Activated naive CD8-positive, alpha-beta T cell (primary cell): ENCODE results near the gene APOD.
A peak's percentile ranks its signal among the peaks of the same experiment; 100 is the strongest.
"Not testable (repeated sequence)": the region's sequence is repeated elsewhere in the genome, so short reads cannot be mapped to it uniquely, and the experiment has no call there.

Experiments
- H3K27ac Mint-ChIP-seq: one replicate; pipeline ENCODE4 v1.8.0; 2021; ENCODE audit warnings: mixed read lengths
- H3K27me3 Mint-ChIP-seq: one replicate; pipeline ENCODE4 v1.8.0; 2021; ENCODE audit warnings: mixed read lengths
- H3K36me3 Mint-ChIP-seq: one replicate; pipeline ENCODE4 v1.8.0; 2021; ENCODE audit warnings: mixed read lengths
- H3K4me1 Mint-ChIP-seq: one replicate; pipeline ENCODE4 v1.8.0; 2021; ENCODE audit warnings: low read depth, mixed read lengths
- H3K4me3 Mint-ChIP-seq: one replicate; pipeline ENCODE4 v1.8.0; 2021; ENCODE audit warnings: mild to moderate bottlenecking, mixed read lengths
- H3K9me3 Mint-ChIP-seq: one replicate; pipeline ENCODE4 v1.8.0; 2021; ENCODE audit warnings: low read depth, mixed read lengths

The APOD gene

DNA sequence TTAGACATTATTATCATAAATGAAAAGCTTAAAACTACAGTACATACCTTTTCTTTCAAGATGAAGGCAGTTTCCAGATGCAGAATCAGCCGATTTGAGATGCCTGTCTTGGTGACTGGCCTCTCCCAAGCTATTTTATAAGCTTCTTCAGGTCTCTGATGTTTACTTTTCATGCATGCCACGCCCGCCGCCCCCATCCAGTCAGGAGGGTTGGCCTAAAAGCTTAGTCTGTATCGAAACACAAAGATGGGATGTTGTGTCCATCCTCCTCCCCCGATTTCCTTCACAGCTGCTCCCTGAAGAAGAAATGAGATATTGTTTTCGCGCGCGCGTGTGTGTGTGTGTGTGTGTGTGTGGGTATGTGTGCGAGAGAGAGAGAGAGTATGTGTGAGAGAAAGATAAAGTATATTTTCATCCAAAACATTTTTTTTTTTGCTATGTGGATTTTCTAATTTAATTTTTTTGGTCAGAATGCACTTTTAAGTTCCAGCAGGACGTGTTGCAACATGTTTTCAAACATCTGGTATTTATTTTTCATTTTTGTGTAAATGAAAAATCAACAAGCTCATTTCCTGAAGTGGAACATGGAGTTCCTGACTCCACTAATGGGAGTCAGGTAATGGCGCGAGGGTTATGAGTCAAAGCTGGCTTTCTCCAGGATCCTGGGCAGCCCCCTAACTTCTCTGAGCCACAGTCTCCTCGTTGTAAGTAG lies at the start of gene APOD:
Gene APOD, minus strand, starts transcription at position 110 of the 712 bp plus-strand sequence. CDS start 4,479 bp downstream, outside the sequence.
- H3K4me3 Mint-ChIP-seq, result no peak within 1 kb of the TSS
- no peaks in the 10 kb centered on the region for H3K36me3 Mint-ChIP-seq
- H3K27ac Mint-ChIP-seq, result no peak within 1 kb of the TSS
- H3K9me3 Mint-ChIP-seq, result no peaks in the 10 kb centered on the region
- H3K4me1 Mint-ChIP-seq, result peaks cover 5% of the 10 kb centered on the region
- H3K27me3 Mint-ChIP-seq, result no peaks in the 10 kb centered on the region

DNA sequence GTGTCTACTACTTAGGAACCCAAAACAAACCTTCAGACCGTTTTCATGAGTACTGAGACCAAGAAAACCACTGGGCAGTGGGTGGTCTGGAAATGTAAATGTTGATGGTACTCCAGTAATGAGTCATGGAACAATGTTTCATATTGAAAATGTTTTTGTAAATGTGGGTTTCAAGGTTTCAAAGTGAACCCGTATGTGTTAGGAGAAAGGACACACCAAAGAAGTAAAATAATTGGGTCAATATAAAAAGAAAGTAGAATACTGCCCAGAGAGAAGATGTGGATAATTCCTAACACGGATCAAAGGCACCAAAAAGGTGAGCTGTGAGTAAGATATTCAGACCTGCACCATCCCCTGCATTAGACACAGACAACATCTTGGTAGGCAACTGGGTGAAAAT lies 49.6 kb upstream of the APOD start:
- not testable (repeated sequence) for H3K9me3 Mint-ChIP-seq, H3K36me3 Mint-ChIP-seq, H3K27me3 Mint-ChIP-seq
- Mint-ChIP-seq H3K27ac (peak overlapping the region; percentile 90), H3K4me1 (peaks cover 14% of the 10 kb centered on the region), H3K4me3 (peak overlapping the region; percentile 79)

DNA sequence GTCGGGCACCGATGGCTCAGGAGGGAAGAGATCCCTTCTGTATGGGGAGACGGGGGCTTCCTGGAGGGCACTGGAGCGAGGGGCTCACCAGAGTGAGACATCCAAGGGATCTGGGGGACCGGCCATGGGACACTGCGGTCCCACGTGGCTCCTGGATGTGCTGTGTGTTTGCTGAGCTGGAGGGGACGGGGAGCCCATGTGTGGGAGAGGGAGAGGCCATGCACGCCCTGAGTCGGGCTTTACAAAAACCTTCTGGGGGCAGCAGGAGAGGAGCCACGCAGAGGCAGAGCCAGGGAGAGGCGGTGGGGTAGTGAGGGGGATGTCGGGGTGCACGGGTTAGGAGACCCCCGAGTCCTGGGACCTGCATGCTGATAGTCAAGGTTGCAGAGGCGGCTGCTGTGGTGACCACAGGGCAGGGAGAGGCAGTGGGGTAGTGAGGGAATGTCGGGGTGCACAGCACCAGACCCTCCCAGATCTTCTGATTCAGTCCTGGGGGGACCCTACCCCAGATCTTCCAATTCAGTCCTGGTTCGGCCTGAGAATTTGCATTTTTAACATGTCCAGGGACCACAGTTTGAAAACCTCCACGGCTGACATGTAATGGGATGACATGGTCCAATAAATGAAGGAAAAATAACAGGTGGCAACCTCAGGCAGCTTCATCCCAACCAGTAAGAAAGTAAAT lies 48.9 kb upstream of the APOD start:
- H3K36me3 Mint-ChIP-seq, H3K27me3 Mint-ChIP-seq, H3K9me3 Mint-ChIP-seq: not testable (repeated sequence)
- H3K27ac Mint-ChIP-seq, result peak overlapping the region; percentile 83
- H3K4me1 Mint-ChIP-seq, result peaks cover 14% of the 10 kb centered on the region
- H3K4me3 Mint-ChIP-seq, result peak overlapping the region; percentile 60

DNA sequence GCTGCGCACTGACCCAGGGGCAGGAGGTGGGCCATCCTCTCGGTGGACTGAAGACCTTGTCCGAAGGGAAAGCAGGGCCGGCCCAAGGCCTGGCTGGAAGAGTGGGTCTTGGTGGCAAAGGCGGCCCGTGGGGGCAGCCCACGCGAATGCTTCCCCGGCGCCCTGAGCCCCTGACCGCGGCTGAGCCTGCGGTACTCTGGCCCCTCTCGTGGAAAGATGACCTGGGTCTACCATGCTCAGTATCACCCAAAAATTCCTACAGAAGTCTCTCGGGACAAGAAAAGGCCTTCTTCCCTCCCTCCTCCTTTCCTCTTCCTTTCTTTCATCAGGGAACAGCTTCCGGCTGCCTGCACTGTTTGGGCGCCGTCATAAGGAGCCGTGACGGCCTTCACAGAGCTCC lies 48.3 kb upstream of the APOD start:
- H3K4me3 Mint-ChIP-seq, H3K9me3 Mint-ChIP-seq, H3K4me1 Mint-ChIP-seq, H3K36me3 Mint-ChIP-seq, H3K27me3 Mint-ChIP-seq: not testable (repeated sequence)
- peak overlapping the region; percentile 83 for H3K27ac Mint-ChIP-seq

DNA sequence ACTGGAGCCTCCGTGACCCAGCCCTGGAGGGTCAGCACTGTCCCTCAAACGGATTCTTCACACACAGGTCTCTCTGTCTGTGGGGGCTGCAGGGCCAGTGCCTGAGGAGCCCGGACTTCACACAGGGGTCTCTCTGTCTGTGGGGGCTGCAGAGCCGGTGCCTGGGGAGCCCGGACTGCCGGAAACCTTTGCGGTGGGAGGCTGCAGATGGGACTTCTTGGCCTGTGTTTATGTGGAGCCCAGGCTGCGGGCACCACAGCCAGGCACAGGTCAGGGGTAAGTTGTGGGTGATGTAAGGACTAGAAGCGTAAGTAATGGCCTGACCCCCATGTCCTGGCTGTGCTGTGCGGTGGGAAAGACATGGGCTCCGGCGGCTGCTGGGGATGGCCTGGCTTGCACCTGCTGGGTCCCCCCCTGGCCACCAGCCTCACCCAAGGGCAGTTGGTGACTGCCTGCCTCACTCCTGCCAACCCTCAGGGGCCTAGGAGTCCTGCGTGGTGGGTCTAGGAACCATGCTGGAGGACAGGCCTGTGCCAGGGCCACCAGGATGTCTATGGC lies 47.3 kb upstream of the APOD start:
- H3K36me3 Mint-ChIP-seq, H3K4me3 Mint-ChIP-seq, H3K27me3 Mint-ChIP-seq, H3K4me1 Mint-ChIP-seq, H3K27ac Mint-ChIP-seq, H3K9me3 Mint-ChIP-seq: not testable (repeated sequence)

DNA sequence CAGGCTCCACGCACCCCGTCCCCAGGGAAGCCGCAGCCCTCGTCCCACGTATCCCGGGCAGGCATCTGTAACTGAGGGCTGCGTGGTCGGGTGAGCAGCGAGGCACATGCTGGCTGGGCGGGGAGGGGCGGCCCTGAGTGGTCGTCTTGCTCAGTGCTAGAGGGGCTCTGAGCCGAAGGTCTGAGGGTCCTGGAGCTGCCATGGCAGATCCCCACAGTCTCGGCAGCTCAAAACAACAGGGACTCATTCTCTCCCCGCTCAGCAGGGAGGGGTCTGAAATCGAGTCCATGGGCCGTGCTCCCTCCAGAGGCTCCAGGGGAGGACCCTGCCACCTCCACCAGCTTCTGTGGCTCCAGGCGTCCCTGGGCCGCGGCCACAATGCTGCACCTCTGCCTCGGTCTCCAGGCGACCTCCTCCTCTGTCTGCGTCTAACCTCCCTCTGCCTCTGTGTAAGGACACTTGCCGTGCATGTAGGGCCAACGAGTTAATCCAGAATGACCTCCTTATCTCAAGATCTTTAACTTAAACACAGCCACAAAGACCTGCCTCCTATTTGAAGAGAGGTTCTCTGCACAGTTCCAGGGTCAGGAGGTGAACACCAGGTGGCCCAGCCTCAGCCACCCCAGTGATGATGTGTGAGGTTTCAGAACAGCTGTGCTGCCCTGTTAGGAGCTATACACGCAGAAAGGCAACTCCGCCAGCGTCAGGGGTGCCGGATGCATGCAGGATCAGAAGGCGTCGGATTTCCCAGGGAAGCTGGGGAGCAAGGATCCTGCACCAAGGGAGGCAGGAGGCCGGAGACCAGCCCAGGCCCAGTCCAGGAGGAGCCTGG lies 46.6 kb upstream of the APOD start:
- H3K36me3 Mint-ChIP-seq, H3K27ac Mint-ChIP-seq: not testable (repeated sequence)

DNA sequence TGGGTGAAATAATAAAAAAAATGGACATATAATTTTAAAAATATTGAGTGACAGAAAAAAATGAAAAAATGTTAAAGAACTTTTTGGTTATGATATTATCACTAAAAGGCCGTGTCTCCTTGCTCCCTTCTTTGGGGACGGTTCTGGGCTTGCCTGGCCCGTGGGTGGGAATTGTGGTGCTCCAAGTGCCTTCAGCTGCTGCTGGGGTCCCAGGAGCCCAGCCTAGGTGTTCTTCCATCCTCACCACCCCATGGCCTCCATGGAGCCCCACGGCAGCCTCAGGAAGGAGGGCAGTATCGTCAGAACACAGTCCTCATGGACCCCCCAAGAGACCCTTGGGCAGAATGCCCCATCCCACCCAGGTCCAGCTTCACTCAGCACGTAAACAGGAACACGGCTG lies 45.9 kb upstream of the APOD start:
- H3K4me1 Mint-ChIP-seq, result peaks cover 10% of the 10 kb centered on the region
- H3K27ac Mint-ChIP-seq, H3K36me3 Mint-ChIP-seq, H3K9me3 Mint-ChIP-seq, H3K4me3 Mint-ChIP-seq, H3K27me3 Mint-ChIP-seq: not testable (repeated sequence)

More for the DNA sequence above, 46.6 kb upstream of the APOD start:
- H3K27me3 Mint-ChIP-seq, H3K4me3 Mint-ChIP-seq, H3K4me1 Mint-ChIP-seq, H3K9me3 Mint-ChIP-seq: not testable (repeated sequence)

DNA sequence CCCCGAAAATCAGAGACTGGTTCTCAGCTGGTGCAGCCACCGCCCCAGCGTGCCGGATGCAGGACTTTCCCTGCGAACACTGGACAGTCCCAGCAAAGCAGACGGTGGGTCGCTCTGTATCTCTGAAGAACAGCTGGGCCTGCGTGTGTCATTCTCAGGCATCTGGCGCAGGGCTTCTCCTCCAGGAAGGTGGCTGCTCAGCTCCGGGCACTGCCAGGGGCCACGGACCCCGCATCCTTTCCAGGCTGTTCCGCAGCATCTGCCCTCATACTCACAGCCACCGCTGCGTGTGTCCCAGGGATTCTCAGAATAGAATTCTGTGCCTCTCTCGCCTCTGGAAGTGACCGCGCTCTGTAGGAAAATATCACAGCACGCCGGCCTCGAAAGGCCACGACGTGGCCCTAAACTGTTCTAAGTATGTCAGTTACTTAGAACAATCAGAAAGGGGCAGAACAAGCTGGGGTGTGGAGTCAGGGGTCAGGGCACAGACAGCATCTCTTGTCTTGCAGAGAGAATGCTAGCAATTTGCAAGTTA lies 44.7 kb upstream of the APOD start:
- not testable (repeated sequence) for H3K9me3 Mint-ChIP-seq, H3K4me1 Mint-ChIP-seq, H3K27ac Mint-ChIP-seq, H3K4me3 Mint-ChIP-seq, H3K27me3 Mint-ChIP-seq, H3K36me3 Mint-ChIP-seq

DNA sequence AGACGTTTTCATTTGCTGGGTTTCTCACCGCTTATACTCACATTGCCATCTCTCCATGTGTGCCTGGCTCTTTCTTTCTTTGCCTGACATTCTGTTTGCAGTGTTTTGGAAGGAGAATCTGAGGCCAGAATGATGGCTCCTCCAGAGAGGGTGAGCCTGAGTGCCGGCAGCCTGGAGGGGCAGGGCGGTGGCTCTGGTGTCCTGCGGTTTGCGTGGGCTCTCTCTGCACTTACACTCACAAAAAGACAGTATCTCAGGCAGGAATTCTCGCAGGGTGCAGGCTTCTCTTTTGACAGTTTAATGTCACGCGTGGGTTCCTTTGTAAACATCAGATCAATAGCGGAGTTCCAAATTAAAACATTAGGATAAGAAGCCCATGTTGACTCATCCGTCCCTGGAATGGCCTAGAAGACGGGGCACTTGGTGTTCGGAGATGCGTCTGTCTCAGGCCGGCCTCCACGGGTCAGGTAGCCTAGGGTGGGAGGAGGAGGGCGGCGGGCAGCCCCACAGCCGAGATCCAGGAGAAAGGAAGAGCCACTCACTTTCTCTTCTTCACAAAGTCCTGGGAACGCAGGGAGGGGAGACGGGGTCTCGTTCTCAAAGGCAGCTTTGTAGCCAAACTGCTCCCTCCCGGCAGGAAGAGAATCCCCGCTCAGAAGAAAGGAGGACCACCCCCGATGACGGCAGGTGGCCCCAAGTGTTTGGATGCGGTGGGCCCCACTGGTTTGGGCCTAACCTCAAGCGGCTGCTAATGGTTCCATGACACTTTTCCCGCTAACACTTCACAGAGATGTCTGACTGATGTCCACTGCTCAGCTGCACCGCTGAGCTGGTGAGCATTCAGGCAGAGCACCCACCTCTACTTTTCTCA lies 44.0 kb upstream of the APOD start:
- not testable (repeated sequence) for H3K27me3 Mint-ChIP-seq, H3K36me3 Mint-ChIP-seq, H3K9me3 Mint-ChIP-seq, H3K27ac Mint-ChIP-seq, H3K4me3 Mint-ChIP-seq, H3K4me1 Mint-ChIP-seq

DNA sequence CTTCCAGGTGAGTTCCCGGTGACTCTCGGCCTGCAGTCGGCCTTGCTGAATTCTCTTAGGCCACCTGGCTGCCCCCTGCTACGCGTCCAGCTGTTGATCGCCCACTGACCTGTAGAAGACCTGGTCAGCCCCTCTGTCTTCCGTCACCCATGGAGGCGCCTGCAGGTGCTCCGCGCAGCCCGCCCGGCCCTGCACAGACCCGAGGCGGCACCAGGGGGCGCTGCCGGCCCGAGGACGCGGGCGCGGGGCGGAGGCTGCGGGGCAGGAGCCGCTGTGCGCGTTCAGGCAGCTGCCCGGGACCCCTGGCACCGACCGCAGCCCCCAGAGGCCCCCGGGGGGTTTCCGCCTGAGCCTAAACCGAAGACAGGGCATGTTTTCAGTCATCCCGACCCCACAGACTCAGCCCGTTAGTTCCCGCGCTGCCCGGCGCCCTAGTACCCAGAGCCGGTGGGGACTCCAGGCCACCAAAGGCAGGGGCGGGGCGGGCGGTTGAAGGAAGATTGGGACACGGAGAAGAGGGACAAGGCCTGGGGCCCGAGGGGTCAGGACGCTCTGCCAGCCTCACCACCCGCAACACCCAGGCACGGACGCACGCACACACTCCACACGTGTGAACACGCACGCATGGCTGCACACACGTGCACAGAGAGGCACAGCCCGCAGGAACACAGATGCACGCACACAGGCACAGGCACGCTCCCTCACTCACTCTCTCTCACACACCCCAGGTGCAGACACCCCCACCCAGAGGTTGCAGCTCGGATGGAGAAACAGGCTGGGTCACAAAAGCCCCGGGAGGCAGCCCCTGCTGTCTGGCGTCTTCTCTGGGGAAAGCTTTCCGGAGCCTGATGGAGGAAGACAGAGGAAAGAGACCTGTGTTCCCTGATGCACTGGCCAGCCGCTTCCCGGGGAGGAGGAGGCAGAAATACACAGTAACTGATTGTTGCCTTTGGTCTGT lies 41.1 kb upstream of the APOD start:
- not testable (repeated sequence) for H3K4me1 Mint-ChIP-seq, H3K36me3 Mint-ChIP-seq, H3K9me3 Mint-ChIP-seq, H3K27me3 Mint-ChIP-seq
- peak overlapping the region; percentile 68 for H3K4me3 Mint-ChIP-seq
- peak overlapping the region; percentile 51 for H3K27ac Mint-ChIP-seq

DNA sequence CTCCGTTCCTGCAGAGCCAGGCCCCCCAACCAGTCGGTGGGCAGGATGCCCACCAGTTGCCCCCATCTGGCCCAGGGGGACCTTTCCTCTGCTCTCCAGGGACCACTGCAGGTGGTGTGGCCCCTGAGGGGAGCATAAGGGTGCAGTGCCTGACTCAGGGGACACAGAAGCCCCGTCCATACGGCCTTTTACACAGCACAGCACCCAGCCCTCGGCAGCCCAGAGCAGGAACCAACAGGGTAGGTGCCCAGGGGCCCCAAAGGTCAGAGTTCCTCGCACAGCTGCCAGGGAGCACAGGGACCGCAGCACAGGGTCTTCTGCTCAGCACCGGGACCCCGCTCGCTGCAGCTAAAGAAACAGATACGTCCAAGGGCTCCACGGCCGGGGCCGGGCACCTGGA lies 40.4 kb upstream of the APOD start:
- H3K9me3 Mint-ChIP-seq, H3K27ac Mint-ChIP-seq, H3K27me3 Mint-ChIP-seq, H3K4me1 Mint-ChIP-seq, H3K36me3 Mint-ChIP-seq, H3K4me3 Mint-ChIP-seq: not testable (repeated sequence)

DNA sequence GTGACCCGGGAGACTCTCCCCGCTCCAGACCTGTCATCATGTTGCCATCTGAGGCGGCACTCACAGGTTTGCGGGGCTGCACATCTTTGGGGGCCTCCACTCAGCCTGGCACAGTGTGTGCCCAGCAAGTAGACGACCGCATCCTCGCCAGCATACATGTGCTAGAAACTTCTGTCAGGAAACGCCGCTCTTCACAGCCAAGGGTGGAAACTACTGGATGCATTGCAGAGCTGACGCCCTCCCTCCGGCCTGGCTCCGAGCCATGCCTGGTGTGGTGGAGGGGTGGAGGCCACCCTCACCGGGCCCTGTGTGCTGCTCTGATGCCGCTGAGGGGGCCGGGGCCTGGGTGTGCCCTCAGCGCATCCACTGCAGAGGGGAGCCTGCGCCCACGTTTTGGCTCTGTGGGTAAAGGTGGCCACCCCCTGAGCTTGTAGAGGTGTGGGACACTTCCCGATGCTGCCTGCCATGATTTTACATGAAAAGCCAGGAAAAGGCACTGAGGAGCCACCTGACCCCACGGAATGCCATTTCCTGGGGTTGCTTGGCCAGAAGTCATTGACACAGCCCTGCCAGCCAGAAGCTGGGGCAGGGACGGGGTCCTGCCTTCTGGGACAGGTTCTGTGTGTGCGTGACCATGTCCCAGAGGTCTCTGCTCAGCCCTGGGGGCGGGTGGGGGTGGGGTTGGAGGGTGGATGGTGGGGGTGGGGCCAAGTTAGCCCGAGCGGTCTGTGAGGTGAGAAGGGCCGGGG lies 39.7 kb upstream of the APOD start:
- not testable (repeated sequence) for H3K36me3 Mint-ChIP-seq, H3K4me3 Mint-ChIP-seq, H3K9me3 Mint-ChIP-seq, H3K4me1 Mint-ChIP-seq, H3K27ac Mint-ChIP-seq, H3K27me3 Mint-ChIP-seq

DNA sequence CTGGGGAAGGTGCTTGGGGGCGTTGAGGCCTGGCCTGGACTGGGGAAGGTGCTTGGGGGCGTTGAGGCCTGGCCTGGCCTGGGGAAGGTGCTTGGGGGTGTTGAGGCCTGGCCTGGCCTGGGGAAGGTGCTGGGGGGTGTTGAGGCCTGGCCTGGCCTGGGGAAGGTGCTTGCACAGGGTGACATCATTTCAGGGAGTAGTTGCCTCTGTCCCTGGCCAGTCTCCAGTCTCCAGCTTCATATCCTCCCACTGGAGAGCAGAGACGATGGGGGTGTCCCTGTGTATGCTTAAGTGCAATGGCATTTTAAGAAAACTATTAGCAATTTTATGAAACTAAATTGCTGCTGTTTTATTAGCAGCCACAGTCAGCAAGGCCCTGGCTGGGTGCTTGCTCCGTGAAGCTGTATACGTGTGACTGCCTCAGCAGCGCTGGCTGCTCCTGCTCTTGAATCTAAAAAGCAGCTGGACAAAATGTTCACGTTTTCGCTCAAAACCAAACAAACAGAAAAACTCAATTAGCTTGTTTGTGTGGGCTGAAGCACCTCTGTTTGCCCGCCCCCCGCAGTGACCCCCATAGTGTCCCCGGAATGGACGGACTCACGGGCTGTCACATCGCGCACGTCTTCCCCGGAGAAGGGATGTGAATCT lies 38.9 kb upstream of the APOD start:
- H3K27me3 Mint-ChIP-seq, H3K4me1 Mint-ChIP-seq, H3K27ac Mint-ChIP-seq, H3K9me3 Mint-ChIP-seq, H3K36me3 Mint-ChIP-seq, H3K4me3 Mint-ChIP-seq: not testable (repeated sequence)
